HUDEP-2 (cell line): ENCODE results near the gene NHS.
A peak's percentile ranks its signal among the peaks of the same experiment; 100 is the strongest.

Experiments
- DNase-seq, 76 experiments: peaks; one replicate each; lab custom pipeline; 2025; ENCODE audit not compliant: unreplicated experiment in 76 of 76; lab: John Stamatoyannopoulos, UW

The NHS gene

GRCh38 chrX:17403972-17404371 lies 29.0 kb downstream of the NHS start:
- no peak for DNase-seq

GRCh38 chrX:17405225-17405969 lies 30.4 kb downstream of the NHS start:
- no peak for DNase-seq

- no peak for DNase-seq
Measured at GRCh38 chrX:17409566-17410290, 34.7 kb downstream of the NHS start.

- no peak for DNase-seq
Measured at GRCh38 chrX:17410651-17411050, 35.7 kb downstream of the NHS start.

GRCh38 chrX:17411205-17411604 lies 36.2 kb downstream of the NHS start:
- no peak for DNase-seq

- no peak for DNase-seq
Measured at GRCh38 chrX:17412692-17413091, 37.7 kb downstream of the NHS start.

GRCh38 chrX:17413228-17413627 lies 38.2 kb downstream of the NHS start:
- DNase-seq: no peak

GRCh38 chrX:17414027-17414658 lies 39.1 kb downstream of the NHS start:
- DNase-seq: no peak

- peak in 6 of 76 experiments; percentile 0 to 11 (median 0) for DNase-seq
Measured at GRCh38 chrX:17414839-17415238, 39.8 kb downstream of the NHS start.

GRCh38 chrX:17415242-17415810 lies 40.3 kb downstream of the NHS start:
- DNase-seq: no peak

GRCh38 chrX:17417372-17417771 lies 42.4 kb downstream of the NHS start:
- no peak for DNase-seq

GRCh38 chrX:17425136-17425535 lies 50.1 kb downstream of the NHS start:
- DNase-seq: no peak

- no peak for DNase-seq
Measured at GRCh38 chrX:17425551-17425950, 50.6 kb downstream of the NHS start.

GRCh38 chrX:17431171-17431570 lies 56.2 kb downstream of the NHS start:
- no peak for DNase-seq

- no peak for DNase-seq
Measured at GRCh38 chrX:17432158-17432557, 57.2 kb downstream of the NHS start.

- DNase-seq: no peak
Measured at GRCh38 chrX:17433965-17434364, 59.0 kb downstream of the NHS start.

GRCh38 chrX:17435476-17435875 lies 60.5 kb downstream of the NHS start:
- no peak for DNase-seq

GRCh38 chrX:17438221-17438620 lies 63.2 kb downstream of the NHS start:
- DNase-seq: no peak

- DNase-seq: no peak
Measured at GRCh38 chrX:17440258-17440657, 65.3 kb downstream of the NHS start.

- no peak for DNase-seq
Measured at GRCh38 chrX:17440836-17441235, 65.8 kb downstream of the NHS start.

GRCh38 chrX:17441965-17442364 lies 67.0 kb downstream of the NHS start:
- DNase-seq: no peak
